A673 (cell line): ENCODE results near the gene CMTM3. TPM values are rescaled to one million over a fixed set of nuclear protein-coding genes. Genes with fewer than 3 reads are reported as not detected.

Experiments used
- Bru-seq: library from RNA; stranded (reverse); fragments of 400-500 nt; gene quantifications from one replicate; lab custom pipeline; 2021; lab: Mats Ljungman, UMichigan
- BruChase-seq, 2 experiments: library from RNA; stranded (reverse); fragments of 400-500 nt; gene quantifications; one replicate each; lab custom pipeline; 2021; lab: Mats Ljungman, UMichigan
- BruUV-seq: library from RNA; stranded (reverse); fragments of 400-500 nt; replicated peaks from 2 replicates; lab custom pipeline; 2021; lab: Mats Ljungman, UMichigan
- CTCF ChIA-PET: fragments of 300-600 bp; sonication (Branson Sonifier 250); formaldehyde crosslinking; loops from one replicate; lab custom pipeline; 2022; ENCODE audit warnings: antibody characterized with exemption; lab: Charles Lee
- POLR2A ChIA-PET: fragments of 300-600 bp; sonication (Branson Sonifier 250); formaldehyde crosslinking; loops from one replicate; lab custom pipeline; 2022; ENCODE audit warnings: antibody characterized with exemption; ENCODE audit not compliant: low non-redundant PET; lab: Charles Lee
- DNase-seq: peaks from one replicate; pipeline ENCODE4 v3.0.0-alpha.2; 2015; ENCODE audit warnings: low spot score
- H3K27ac ChIP-seq: fragments of 200-600 bp; sonication (generic); 2 replicates; pipeline ENCODE4 v1.5.1; 2016; ENCODE audit warnings: mixed run types, low read depth, mild to moderate bottlenecking, mixed read lengths, antibody characterized with exemption, low read length; ENCODE audit not compliant: poor library complexity, severe bottlenecking
- H3K27me3 ChIP-seq: fragments of 200-600 bp; sonication (generic); replicated peaks from 2 replicates; pipeline ENCODE4 v1.6.1; 2017; ENCODE audit warnings: mixed run types, low read depth, mild to moderate bottlenecking, mixed read lengths, antibody characterized with exemption, low read length; ENCODE audit not compliant: insufficient read depth, poor library complexity
- H3K36me3 ChIP-seq: fragments of 200-600 bp; sonication (generic); 2 replicates; pipeline ENCODE4 v1.6.1; 2016; ENCODE audit warnings: mixed run types, mild to moderate bottlenecking, mixed read lengths, antibody characterized with exemption, low read length; ENCODE audit not compliant: insufficient read depth, poor library complexity, severe bottlenecking
- H3K4me1 ChIP-seq: fragments of 200-600 bp; sonication (generic); 2 replicates; pipeline ENCODE4 v1.6.1; 2017; ENCODE audit warnings: mixed run types, mild to moderate bottlenecking, mixed read lengths, antibody characterized with exemption, low read length; ENCODE audit not compliant: insufficient read depth, poor library complexity, severe bottlenecking
- H3K4me3 ChIP-seq: fragments of 200-600 bp; sonication (generic); 2 replicates; pipeline ENCODE4 v1.5.1; 2016; ENCODE audit warnings: low read depth, mixed run types, mild to moderate bottlenecking, mixed read lengths, low read length; ENCODE audit not compliant: poor library complexity, severe bottlenecking
- H3K9me3 ChIP-seq: fragments of 200-600 bp; sonication (generic); 2 replicates; pipeline ENCODE4 v1.6.1; 2016; ENCODE audit warnings: mixed run types, low read depth, mild to moderate bottlenecking, mixed read lengths, antibody characterized with exemption, low read length; ENCODE audit not compliant: poor library complexity, severe bottlenecking
- CTCF ChIP-seq: fragments of 300-800, 200-600 bp; sonication (generic); conservative IDR thresholded peaks from 2 replicates; pipeline ENCODE4 v1.5.1; 2017; ENCODE audit warnings: low read depth, mild to moderate bottlenecking, antibody characterized with exemption, low read length, moderate library complexity, mixed read lengths
- EZH2 ChIP-seq: fragments of 200-600 bp; sonication (generic); IDR thresholded peaks from 2 replicates; pipeline ENCODE4 v1.6.1; 2017; ENCODE audit warnings: borderline replicate concordance, low read depth, mild to moderate bottlenecking, mixed read lengths, antibody characterized with exemption, low read length; ENCODE audit not compliant: poor library complexity, severe bottlenecking
- intact Hi-C: fragments of 100-400 bp; cut with micrococcal nuclease; formaldehyde crosslinking; loops from one replicate; pipeline ENCODE4 v1.10.0; 2022; ENCODE audit not compliant: unreplicated experiment
- long read RNA-seq: library from polyadenylated mRNA; stranded (forward); transcript quantifications from one replicate; pipeline ENCODE4 v2.0.0, GENCODE V29; 2022
- total RNA-seq: library from RNA; stranded (reverse); gene quantifications from 2 replicates; pipeline ENCODE4 v1.2.3, GENCODE V29; 2021

Gene CMTM3
- total RNA-seq (25.5 and 31.1 TPM in 2 replicates), Bru-seq, nascent RNA (percentile 57 among the genes with signal in this experiment), BruChase-seq, experiment 1, labeled RNA remaining after a 2-hour chase (percentile 64 among the genes with signal in this experiment), BruChase-seq, experiment 2, labeled RNA remaining after a 6-hour chase (percentile 71 among the genes with signal in this experiment)
- long read RNA-seq, transcript CMTM3-214 (5 exons, 1,934 nt), result major isoform, 61 of 155 reads
- long read RNA-seq, partial matches to known transcripts, result 1 of 155 reads
- long read RNA-seq, other reads (novel, unspliced or antisense), result 86 of 155 reads

- BruUV-seq, result no TSS peak
- Histone ChIP-seq H3K36me3 (peaks cover 10% of the 10 kb centered on the region), H3K4me3 (peak within 1 kb of the TSS; percentile 95), H3K27ac (peak within 1 kb of the TSS; percentile 80), H3K27me3 (no peaks in the 10 kb centered on the region), H3K4me1 (peaks cover 19% of the 10 kb centered on the region), H3K9me3 (no peaks in the 10 kb centered on the region)
- ChIA-PET POLR2A (no interaction called here), CTCF (interaction anchor here (0.6 to 0.9 kb wide), 2 partner anchors 198 to 205 kb away, joined by 3 to 4 read pairs; no protein-coding TSS in a partner anchor)
- intact Hi-C loops, result loop anchor here (2.0 to 5.0 kb wide), 2 partner anchors 198 to 263 kb away; no protein-coding TSS in a partner anchor
- DNase-seq, result peak; percentile 83
- TF ChIP-seq CTCF (peak; percentile 69), EZH2 (no peak)
These were observed at the start of gene CMTM3 for GRCh38 chr16:66604376-66605176. Gene CMTM3 (plus strand): TSS chr16:66604704. CDS start chr16:66604806, 102 bp downstream.

- CTCF ChIA-PET, result no interaction called here
- Histone ChIP-seq H3K27me3 (no peaks in the 10 kb centered on the region), H3K4me3 (no peak overlapping the region), H3K27ac (no peak overlapping the region), H3K9me3 (no peaks in the 10 kb centered on the region), H3K4me1 (no peaks in the 10 kb centered on the region), H3K36me3 (peaks cover 11% of the 10 kb centered on the region)
- no TSS peak for BruUV-seq
- POLR2A ChIA-PET, result no interaction called here
- TF ChIP-seq EZH2, result no peak
- TF ChIP-seq CTCF, result no peak
- no peak for DNase-seq
- intact Hi-C loops, result no loop called here
These were observed 44.4 kb upstream of the CMTM3 start for GRCh38 chr16:66560107-66560506.

GRCh38 chr16:66561381-66562080 lies 43.0 kb upstream of the CMTM3 start:
- Histone ChIP-seq H3K9me3 (no peaks in the 10 kb centered on the region), H3K4me1 (no peaks in the 10 kb centered on the region), H3K27ac (no peak overlapping the region), H3K27me3 (no peaks in the 10 kb centered on the region), H3K4me3 (no peak overlapping the region), H3K36me3 (peaks cover 11% of the 10 kb centered on the region)
- ChIA-PET CTCF (no interaction called here), POLR2A (no interaction called here)
- TF ChIP-seq CTCF (no peak), EZH2 (no peak)
- no peak for DNase-seq
- intact Hi-C loops, result no loop called here
- BruUV-seq, result no TSS peak
